CD4-positive, alpha-beta T cell treated with Interleukin-2 at 100 ng/mL for 4 hours (primary cell): ENCODE measurements around the gene LUC7L.
"Not testable (repeated sequence)": the region's sequence is repeated elsewhere in the genome, so short reads cannot be mapped to it uniquely, and the experiment has no call there.

Source experiments
- DNase-seq: peaks from one replicate; pipeline ENCODE4 v3.0.0-alpha.2; 2020; ENCODE audit warnings: low spot score

The LUC7L gene

DNA sequence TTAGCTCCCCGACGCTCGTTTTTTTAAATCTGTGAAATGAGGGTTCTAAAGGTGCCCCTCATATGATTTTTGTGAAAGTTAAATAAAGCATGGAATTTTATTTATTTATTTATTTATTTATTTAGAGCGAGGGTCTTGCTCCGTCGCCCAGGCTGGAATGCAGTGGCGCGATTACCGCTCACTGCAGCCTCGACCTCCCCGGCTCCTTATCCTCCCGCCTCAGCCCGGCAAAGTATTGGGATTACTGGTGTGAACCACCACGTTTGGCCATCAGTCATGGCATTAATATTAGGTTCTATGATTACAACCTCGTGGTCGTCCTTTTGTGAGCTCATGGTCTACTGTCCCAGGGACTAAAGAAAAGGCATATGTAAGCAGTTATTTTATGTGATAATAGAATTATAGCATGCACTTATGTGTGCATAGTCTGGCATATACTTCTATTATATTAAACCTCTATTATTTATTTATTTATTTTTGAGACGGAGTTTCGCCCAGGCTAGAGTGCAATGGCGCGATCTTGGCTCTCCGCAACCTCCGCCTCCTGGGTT lies 557 bp upstream of the LUC7L start:
- no peak for DNase-seq

DNA sequence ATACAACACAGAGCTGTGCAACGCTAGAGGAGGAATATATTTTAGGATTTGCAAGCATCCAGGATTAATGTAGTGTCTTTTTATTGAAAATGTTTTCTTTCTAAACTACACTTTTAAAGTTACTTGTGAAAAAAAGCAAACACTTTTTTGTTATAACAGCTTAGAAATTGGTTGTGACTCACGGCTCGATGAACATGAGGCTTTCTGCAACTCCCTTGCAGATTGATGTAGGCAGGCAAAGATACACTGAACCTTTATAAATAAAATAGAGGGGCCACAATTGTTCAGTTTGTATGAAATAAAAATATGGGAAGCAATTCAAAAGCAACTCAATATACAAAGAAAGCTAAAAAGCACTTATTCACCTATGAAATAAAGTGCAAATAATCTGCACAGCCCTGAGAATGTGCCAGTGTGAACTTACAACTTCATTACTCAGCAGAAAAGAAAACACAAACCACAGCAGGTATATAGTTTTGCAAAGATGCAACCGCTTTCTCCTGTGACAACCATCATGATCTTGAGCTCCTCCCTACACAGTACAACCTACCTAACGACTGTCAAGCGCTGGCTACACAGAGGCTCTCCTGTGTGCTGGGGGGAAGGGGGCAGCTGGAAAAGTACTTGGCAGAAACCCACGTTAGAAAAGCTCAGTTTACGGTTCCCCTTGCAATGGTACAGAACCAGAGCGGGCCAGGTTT lies 948 bp downstream of the LUC7L start:
- no peak for DNase-seq

DNA sequence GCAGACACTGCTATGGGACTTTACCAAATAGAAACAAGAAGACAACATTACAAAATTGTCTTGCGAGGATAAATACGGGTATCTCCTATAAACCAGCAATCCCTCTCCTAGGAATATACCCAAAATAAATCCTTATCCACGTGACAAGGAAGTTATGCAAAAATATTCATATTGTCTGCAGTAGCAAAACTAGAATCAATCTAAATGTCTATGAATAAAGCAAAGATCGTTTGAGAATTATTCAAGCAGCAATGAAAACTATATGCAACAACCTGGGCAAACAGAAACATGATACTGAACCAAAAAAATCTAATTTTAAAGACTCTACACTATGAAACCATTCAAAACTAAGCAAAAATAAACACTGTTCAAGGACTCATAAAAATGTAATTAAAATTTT lies 9.2 kb downstream of the LUC7L start:
- no peak for DNase-seq

- DNase-seq: no peak
Observed at GRCh38 chr16:212999-213398, 16.2 kb downstream of the LUC7L start.

GRCh38 chr16:211631-212180 lies 17.5 kb downstream of the LUC7L start:
- DNase-seq: not testable (repeated sequence)

DNA sequence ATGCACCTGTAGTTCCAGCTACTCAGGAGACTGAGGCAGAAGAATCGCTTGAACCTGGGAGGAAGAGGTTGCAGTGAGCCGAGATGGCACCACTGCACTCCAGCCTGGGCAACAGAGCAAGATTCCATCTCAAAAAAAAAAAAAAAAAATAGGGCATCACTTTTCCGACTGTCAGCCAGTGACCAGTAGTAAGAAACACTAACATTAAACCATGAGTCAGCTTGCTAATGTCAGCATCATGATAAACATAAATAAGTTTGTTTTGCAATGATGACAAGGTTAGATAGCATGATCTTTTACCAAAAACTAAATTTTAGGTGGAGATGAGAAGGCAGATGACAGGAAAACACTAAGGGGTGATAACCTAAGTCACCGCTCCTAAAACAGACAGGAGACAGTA lies 19.9 kb downstream of the LUC7L start:
- not testable (repeated sequence) for DNase-seq

- DNase-seq: not testable (repeated sequence)
Observed at GRCh38 chr16:204046-204445, 25.2 kb downstream of the LUC7L start.

GRCh38 chr16:203246-203645 lies 26.0 kb downstream of the LUC7L start:
- no peak for DNase-seq

DNA sequence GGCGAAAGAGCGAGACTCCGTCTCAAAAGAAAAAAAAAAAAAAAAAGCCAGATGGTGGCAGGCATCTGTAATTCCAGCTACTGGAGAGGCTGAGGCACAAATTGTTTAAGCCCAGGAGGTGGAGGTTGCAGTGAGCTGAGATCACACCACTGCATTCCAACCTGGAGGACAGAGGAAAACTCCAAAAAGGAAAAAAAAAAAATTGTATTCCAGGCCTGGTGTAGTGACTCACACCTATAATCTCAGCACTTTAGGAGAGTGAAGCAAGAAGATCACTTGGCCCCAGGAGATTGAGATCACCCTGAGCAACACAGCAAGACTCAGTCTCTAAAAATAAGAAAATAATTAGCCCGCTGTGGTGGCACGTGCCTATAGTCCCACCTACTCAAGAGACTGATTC lies 28.9 kb downstream of the LUC7L start:
- DNase-seq: no peak

GRCh38 chr16:194516-194915 lies 34.7 kb downstream of the LUC7L start:
- DNase-seq: no peak

- no peak for DNase-seq
Observed at GRCh38 chr16:193441-193840, 35.8 kb downstream of the LUC7L start.

- DNase-seq: no peak
Observed at GRCh38 chr16:192686-193085, 36.6 kb downstream of the LUC7L start.

- no peak for DNase-seq
Observed at GRCh38 chr16:191831-192230, 37.4 kb downstream of the LUC7L start.

- no peak for DNase-seq
Observed at GRCh38 chr16:189604-190186, 39.6 kb downstream of the LUC7L start.

DNA sequence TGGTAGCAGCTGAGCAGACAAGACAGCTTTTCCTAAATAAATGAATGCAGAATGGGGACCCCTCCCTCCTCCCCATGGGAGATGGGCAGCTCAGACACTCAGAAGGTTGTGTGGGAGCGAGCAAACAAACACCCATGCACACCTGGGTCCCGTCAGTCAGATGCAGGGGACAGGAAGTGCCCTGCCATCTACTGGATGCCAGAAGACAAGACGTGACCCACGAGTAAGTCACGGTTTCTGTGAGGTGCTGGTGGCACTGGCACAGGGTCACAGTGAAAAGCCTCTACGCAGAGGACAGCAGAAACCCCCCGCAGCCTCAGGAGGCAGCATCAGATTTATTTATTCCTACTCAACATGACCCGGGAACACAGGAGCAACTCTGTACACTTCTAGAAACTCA lies 40.6 kb downstream of the LUC7L start:
- DNase-seq: peak; percentile 23

DNA sequence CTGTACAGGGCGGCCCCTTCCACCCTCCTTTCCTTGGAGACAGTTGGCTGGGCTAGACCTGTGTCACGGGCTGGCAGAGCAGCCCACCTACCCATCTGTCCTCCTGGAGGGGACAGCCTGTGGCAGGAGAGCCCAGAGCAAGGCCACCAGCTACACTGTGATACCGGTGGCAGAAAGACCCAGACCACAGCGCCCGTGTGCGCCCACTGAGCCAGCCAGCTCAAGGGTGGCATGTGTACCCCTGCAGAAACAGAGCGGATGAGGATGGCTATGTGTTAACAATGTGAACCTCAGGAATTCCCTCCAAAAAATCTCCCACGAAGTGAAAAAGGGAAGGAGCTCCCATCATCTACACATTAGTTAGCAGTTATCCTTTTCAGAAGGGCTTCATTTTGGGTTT lies 41.9 kb downstream of the LUC7L start:
- no peak for DNase-seq

DNA sequence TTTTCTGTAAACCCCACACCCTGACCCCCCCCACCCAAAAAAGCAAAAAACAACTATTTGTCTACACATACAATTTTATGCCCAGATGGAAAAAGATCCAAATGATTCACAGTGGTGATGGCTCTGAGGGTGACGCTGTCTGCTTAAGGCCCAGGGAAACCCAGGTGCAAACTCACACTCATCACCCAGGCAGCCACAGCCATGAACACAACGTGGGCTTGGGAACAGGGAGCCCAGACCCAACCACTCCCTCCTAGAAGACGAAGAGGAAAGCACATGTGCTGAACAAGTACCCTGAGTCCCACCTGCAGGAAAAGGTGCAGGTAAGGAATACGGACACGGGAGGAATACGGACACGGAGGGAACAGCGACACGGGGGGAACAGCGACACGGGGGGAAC lies 43.6 kb downstream of the LUC7L start:
- no peak for DNase-seq

DNA sequence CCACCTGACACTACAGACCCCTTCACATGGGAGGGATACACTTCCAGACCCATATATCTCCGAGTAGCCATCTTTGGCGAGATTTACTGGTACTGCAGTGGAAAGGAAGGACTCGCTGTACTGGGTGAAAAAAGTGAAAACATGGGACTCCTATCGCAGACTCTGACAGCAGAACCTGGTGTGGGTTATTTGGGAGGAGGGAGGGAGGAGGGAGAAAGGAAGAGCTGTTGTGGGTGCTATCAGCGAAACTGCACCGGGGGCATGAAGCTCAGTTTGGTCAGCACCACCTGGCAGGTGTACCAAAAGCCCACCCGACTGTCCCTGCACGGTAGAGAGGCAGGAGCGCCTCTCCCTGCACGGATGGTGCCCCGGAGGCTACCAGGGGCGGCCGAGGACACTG lies 44.0 kb downstream of the LUC7L start:
- DNase-seq: no peak

DNA sequence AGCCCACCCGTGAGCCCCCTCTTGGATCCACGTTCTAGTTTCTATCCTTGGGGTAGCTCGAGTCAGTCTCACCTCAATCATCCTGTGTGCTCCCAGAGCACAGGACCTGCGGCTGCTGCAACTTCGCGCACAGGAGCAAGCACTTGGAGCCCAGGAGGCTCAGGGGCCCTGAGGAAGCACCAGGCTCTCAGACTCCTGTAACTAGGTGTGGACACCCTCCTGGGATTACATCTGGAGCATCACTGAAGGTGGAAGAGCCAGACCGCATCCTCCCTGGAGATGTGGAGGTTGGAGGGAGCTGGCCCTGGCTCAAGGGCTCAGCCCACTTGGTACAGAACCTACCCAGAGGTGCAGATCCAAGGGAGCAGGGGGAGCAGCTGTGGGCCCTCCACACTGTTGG lies 46.2 kb downstream of the LUC7L start:
- no peak for DNase-seq

- no peak for DNase-seq
Observed at GRCh38 chr16:181565-182021, 47.7 kb downstream of the LUC7L start.

- peak; percentile 85 for DNase-seq
Observed at GRCh38 chr16:180681-181564, 48.3 kb downstream of the LUC7L start.

DNA sequence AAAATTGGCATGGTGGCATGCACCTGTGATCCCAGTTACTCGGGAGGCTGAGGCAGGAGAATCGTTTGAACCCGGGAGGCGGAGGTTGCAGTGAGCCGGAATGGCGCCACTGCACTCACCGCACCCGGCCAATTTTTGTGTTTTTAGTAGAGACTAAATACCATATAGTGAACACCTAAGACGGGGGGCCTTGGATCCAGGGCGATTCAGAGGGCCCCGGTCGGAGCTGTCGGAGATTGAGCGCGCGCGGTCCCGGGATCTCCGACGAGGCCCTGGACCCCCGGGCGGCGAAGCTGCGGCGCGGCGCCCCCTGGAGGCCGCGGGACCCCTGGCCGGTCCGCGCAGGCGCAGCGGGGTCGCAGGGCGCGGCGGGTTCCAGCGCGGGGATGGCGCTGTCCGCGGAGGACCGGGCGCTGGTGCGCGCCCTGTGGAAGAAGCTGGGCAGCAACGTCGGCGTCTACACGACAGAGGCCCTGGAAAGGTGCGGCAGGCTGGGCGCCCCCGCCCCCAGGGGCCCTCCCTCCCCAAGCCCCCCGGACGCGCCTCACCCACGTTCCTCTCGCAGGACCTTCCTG lies 49.1 kb downstream of the LUC7L start, which contains the start of gene HBQ1:
Gene HBQ1, plus strand, starts transcription at position 359 of the 575 bp plus-strand sequence. Its CDS starts 28 bp downstream, at position 387.
- DNase-seq: no peak
